Activated CD4-positive, alpha-beta T cell treated with anti-CD3 and anti-CD28 coated beads, Interleukin-10, Interleukin-2, amounts not matched to agents 100 ng/mL and 50 ng/mL, durations not matched to agents 16 hours and 8 hours (primary cell): ENCODE data around the gene NUP93.

Experiments
- DNase-seq: peaks from one replicate; pipeline ENCODE4 v3.0.0-alpha.2; 2020

NUP93 gene

DNA sequence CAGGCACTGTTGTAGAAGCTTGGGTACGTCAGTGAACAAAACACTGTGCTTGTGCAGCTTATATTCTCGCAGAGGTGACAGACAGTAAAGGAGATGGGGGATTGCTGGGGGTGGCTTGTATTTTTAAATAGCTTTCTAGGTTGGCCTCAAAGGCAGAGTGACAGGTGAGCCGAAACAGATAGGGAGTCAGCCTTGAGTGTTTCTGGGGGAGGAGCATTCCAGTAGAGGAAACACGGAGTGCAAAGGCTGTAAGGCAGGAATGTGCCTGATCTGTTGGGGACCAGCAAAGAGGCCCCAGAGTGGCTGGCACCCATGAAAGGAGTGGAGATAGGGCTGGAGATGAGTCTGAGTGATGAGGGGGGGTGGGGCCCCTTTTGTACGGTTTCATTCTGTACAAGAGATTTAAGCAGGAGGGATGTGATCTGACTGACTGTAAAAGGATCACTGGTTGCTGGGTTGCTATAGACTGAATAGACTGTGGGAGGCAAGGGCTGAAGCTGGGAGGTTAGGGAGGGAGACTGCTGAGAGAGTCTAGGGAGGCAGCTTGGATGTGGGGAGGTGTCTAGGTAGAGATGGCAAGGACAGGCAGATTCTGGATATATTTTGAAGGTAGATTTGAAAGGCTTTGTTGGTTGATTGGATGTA is 15.2 kb downstream of the NUP93 start:
- DNase-seq, result no peak

DNA sequence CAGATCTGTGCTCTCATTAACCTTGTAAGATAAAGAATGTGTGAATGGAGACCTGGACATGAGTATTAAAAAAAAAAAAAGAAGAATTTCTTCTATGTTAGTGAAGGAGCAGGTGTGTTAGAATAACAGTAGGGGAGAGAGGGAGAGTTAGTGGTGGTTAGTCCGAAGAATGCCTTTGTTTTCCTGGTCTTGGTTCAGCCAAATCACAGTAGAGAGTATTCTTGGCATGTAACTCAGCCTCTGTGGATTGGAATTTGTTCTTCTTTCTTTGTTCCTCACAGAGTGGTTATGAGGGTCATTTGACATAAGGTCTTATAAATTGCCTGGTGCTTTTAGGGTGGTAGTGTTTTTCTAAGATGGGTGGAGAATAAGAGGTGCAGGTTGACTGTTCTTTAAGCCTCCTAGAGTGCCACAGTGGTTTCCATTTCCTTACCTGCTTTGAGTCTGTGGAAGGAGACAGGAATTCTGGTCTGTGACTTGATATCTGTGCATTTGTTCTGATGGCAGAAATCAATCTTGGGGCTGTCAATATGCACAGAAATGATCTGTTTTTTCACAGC is 17.6 kb downstream of the NUP93 start:
- DNase-seq, result no peak

DNA sequence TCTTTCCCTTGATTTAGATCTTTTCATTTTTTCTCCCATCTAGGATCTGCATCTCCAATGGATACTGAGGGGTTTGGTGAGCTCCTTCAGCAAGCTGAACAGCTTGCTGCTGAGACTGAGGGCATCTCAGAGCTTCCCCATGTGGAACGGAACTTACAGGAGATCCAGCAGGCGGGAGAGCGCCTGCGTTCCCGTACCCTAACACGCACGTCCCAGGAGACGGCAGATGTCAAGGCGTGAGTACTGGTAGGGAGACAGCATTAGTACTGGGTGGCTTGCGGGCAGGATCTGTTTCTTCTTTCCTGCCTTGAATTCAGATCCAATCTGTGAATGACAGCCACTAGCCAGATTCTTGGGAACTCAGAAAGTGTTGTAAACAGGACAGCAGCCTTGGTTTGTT is 18.3 kb downstream of the NUP93 start:
- no peak for DNase-seq

DNA sequence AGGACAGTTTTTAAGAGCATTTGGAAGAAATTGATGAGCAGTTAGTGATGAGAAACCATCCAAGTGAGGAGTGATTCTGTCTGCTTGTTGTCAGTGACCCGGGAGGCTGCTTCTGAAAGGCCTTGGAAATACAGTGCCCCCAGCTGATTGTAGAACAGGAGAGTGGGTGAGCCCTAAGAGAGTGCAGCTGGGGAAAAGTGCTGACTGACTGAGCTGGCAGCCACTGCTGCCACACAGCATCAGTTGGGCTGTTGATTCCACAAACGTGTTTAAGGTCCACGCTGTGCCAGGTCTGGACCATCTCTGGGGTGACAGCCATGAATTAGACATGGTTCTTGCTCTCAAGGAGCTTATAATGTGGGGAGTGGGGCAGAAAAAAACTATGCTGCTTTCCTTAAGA is 18.9 kb downstream of the NUP93 start:
- no peak for DNase-seq

DNA sequence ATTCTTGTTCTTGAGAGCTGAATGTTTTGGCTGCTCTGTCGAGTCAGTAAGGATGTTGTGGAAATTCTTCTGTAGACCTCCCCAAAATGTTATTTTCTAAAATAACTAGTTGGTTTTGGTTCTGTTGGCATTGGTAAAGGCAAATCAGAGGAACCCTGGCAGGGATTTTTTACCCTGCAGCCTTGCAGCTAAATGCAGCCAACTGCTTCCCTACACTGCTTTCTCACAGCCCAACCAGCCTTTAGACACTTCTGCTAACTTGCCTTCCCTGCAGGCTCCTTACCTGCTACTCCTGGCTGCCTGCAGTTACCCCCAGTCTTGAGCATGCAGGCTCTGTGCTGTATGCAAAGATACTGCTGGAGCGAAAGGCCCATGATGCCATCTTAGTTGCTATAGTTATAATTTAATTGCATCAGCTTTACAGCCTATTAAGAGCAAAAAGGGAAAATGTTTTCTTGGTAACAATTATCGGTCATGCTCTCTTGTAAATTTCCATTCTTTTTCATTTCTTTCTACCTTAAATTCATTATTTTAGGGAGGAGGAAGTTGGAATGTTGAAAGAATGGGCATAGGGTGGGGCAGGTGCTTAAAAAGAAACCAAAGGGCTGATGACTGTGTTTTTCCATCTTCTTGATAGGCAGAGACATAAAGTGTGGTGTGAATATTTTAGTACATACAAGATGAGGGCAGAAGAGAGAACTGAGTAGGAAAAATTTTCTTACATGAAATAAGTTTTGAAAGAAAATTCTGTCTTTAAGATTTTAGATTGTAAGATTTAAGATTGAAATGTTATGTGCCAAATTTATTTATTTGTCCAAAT is 20.0 kb downstream of the NUP93 start:
- no peak for DNase-seq

DNA sequence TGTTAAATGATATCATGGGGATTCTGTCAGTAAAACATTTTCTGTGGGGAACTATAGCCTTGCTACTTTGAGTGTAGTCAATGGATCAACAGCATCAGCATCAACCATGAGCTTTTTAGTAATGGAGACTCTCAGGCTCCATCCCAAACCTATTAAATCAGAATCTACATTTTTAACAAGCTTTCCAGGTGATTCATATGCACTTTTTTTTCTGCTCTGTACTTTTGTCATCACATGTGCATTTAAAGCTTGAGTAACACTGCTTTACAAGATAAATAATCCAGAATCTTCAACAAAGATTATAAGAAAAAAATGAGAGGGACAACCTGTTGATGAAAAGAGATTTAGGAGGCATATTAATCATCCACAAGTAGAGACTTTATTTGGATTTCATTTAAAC is 23.5 kb downstream of the NUP93 start:
- DNase-seq, result no peak

DNA sequence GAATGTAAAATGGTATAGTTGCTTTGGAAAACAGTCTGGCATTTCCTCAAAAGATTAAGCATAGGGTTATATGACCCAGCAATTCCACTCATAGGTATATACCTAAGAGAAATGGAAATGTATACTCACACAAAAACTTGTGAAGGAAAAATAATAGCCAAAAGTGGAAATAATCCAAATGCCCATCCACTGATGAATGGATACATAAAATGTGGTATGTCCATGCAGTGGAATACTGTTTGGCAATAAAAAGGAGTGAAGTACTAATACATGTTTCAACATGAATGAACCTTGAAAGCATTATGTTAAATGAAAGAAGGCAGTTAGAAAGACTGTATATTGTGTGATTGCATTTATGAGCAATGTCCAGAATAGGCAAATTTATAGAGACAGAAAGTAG is 25.1 kb downstream of the NUP93 start:
- DNase-seq, result no peak

DNA sequence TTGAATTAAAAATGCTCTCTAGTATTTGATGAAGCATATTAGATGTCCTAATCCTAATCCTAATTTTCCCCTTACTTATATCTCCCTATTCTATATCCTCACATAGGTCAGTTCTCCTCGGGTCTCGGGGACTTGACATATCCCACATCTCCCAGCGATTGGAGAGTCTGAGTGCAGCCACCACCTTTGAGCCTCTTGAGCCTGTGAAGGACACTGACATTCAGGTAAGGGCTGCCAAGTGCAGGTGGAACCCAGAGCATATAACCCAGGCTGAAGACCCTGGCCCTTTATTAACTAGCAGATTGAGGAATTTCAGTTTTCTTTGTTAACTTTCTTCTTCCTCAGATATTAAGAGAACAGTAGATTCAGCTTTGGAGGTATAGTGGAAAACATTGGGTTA is 28.5 kb downstream of the NUP93 start:
- DNase-seq, result no peak

DNA sequence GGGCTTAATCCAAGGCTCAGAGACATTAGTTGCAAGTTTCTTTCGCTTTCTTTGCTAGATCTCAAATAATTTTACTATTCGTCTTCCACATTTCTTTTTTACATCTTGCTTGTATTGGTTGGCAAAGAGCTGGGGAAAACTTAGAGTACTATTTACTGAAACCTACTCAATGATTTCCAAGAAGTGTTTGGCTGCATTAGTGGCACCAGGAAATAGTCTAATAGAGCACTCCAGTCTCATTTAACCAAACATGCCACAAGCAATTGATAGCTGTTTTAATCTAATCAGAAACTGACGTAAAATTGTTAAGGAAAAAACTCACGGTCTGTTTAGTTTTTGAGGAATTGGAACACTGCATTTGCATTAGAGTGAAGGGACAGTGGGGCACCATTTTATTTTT is 29.0 kb downstream of the NUP93 start:
- DNase-seq, result no peak

DNA sequence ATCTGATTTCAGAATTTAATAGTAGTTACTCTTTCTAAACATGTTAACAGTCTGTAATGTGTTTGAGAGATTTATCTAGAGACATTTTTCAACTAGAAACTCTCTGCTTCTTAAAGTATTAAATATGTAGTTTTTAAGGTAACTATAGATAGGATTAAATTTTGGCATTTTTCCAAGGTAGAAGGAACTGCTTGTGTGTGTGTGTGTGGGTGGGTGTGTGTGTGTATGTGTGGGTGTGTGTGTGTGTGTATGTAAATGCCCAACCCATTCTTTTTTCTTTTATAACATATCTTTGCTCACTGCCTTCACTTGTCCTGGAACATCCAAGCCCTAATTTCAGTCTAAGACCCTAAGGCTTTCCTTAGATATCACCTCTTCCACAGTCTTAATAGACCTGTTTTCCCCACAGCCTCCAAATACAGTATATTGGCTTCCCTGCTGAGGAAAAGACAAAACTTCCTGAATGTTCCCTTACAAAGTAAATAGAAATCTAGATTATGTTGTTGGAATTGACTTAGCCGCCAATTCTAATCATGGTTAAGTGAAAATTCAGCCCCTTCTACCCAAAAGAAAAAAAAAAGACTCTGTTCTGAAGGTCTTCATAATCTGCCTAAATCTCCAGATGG is 33.5 kb downstream of the NUP93 start:
- DNase-seq, result no peak

DNA sequence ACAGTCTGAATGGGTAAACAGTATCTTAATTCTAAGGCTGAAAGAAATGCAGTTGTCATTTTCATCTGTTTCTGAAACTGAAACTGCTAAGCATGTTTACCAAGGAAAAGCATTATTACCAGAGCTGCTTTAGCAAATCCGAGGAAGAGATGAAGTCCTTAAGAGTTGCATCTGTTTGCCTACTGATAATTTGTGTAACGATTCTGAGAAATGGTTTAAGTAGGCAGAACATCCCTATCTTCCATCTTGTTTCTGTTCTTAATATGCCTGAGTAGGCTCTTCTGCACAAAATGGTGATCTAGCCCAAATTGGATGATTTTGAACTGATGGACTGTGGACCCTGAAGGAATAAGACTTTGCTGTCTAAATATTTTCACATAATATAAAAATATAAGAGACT is 34.9 kb downstream of the NUP93 start:
- peak; percentile 6 for DNase-seq

DNA sequence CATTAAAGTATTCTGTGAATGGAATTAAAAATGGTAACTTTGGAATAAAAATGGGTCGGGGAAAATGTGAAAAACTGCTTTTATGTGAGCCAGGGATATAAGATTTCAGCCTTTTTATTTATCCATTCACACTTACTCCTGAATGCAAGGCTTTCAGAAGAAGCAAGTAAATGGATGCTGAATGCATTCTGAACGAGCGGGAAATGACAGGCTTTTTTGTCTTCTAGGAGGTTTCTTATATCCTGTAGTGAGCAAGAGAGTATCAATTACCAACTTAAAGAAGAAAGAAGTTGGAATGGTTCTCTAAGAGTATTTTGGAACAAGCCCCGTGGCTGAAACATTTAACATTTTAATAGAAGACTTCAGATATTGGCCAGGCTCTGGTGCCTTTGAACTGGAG is 36.0 kb downstream of the NUP93 start:
- DNase-seq, result no peak

DNA sequence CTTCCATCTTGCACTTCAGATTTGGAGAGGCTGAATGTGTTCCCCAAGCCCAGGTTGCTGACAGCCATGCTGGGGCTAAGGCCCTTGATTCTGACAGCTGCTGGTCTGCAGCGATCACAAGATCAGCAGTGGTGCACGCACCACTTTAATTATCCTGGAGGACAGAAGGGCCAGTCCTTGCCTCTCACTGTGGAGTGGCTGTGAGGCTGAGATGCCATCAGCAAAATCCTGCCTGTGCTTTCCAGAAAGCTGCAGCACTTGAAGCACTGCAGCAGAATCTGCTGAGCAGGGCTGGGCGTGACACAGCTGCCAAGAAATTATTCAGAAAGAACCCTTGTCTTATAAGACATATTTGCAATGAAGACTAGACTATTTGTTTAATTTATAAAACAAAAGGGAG is 37.1 kb downstream of the NUP93 start:
- no peak for DNase-seq

DNA sequence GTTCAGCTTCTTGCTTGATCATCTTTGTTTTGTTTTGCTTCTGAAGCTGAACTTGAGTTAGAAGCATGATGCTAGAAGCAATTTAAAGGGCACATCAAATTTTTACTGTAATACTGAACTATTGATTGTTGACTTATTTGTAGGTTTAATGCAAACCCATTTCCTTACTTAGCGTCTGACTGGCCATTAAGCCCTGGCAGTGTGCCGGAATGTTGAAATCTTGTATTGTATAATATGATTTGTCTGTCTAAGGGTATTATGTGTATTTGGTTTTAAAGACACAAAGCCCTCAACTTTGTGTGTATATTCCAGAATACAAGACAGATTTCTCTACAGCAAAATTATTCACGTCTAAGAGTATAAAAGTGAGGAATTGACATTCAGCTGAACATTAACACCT is 39.7 kb downstream of the NUP93 start:
- DNase-seq, result no peak

DNA sequence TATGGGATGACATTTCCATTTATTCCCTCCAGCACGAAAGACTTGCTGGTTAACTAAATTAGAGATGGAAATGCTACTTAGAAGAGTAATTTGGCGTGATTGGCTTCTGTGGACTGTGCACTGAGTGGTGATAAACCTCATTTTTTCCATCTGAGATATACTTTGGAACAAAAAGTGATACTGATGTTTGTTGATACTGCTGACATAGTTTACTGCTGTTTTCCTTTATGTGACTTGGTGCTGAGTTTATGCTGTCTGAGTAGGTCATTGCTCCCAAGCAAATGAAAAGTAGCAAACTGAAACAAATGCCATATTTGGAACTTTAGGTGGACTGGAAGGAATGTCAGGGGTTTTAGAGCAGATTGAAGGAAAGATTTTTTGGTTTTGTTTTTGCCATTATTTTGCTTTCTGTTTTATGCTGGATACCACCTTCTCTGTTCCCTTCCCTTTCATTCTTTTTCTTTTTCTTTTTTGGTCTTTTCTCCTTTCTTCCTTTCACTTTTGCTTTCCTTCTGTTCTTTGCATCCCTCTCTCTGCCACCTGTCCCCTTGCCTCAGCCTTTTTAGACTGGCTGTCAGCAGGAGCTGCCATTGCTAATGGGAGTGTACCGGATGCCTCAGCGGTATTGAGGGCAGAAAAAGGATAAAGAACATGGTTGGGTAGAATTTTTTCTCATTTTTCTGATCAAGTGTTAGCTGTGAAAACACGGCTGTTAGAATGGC is 41.8 kb downstream of the NUP93 start:
- no peak for DNase-seq

DNA sequence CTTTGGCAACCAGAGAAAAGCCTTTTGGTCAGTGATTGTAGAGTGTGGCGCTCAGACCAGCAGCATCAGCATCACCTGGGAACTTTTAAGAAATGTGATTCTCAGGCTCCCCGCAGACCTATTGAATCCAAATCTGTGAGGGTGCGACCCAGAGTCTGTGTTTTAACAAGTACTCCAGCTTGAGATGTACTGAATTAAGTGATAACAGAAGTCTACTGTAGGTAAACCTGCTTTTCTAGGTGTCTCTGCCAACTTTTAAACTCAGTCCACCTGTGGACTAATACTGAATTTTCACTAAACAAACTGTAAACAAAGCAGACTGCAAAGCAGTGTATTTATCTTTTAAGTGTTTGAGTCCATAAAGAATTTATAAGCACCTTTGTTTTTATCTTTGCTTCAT is 43.6 kb downstream of the NUP93 start:
- no peak for DNase-seq

DNA sequence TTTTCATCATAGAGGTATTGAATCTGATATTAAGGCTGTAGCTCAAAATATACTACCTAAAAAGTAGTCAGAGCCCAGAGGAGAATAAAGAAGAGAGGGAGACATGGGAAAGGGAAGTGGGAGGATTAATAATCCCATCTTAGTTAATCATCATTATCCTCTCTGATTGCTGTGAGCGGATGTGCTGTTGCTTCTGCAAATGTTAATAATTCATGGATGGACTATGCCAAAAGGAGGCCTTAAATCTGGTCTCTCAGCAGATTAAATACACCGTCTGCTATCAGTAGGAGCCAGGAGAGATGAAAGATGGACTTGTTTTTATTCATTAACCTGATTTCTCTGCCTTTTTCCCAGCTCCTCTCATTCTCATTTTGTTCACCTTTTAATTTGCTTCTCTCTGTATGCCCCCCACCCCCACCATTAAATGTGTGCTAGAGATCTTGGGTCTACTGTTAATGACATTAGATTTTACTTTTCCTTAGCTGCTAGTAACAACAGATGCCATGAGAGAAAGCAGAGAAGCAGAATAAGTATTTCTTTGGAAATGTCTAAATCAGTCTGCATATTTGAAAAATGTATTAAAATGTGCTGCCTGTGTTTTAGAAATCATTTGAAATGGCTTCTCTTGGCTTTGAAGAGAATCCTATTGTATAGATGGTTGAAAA is 44.2 kb downstream of the NUP93 start:
- DNase-seq, result no peak

DNA sequence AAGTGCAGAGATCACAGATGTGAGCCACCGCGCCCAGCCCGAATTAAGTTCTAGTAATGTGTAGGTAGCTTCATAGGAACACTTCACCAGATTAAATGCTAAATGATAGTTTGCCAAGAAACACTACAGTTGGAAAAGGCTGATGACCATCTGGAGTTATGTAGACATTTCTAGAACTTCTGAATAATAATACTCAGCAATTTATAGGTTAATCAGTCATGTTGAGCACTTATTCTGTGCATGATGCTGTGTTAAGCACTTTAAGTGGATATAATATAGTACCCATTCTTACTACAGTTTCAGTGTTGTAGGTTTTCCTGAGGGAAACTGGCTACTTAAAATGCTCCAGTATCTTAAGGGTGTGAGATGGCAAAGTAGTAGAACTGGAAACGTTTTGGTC is 45.2 kb downstream of the NUP93 start:
- DNase-seq, result no peak

DNA sequence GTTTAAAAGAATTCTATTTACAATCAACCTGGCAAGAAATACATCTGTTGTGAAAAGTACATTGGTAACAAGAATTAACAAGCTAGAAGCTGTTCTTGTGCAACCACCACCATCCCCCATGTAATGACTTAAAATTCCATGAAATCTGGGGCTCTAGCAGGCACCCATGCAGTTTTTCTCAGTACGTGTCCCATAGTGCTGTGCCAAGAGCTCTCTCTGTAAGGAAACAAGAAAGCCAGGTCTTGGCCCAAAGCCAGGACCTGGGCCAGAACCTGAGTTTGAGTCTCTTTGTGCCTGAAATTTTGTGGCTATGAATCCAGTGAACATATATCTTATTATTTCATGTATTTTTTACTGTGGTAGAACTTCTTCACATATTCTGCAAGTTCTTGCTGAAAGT is 46.6 kb downstream of the NUP93 start:
- no peak for DNase-seq

DNA sequence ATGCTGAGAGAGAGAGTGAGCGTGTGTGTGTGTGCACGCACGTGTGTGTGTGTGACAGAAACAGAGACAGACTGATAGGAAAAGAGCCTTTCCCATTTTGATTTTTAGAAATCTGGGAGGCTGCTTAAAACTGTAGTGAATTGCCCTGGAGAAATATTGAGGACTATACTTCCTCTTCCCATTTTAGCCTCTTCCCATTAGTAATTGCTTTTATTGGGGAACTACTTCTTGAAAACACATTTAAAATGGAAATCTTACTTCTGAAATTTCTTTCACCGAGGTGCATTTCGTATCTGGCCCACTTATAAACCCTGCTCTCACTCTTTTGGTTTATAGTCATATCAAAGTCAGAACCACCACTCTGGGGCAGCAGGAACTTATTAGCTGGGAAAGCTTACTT is 47.1 kb downstream of the NUP93 start:
- DNase-seq, result no peak

DNA sequence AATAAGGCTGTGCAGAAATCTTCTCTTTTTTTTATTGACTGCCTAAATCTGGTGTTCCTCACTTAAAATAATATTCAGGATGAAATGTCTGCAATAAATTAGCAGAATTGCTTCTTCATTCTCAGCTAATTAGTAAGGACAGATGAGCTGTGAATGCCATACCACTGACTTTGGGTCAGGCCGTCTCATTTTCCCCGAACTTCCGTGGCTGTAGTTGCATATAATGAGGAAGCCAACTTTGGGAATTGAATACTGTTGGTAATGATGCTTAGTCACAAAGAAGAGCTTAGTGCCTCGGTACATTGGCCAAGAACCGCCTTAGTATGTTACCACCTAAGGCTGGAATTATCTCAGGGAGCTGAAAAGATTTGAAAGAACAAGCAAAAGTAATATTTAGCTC is 47.6 kb downstream of the NUP93 start:
- DNase-seq, result no peak

DNA sequence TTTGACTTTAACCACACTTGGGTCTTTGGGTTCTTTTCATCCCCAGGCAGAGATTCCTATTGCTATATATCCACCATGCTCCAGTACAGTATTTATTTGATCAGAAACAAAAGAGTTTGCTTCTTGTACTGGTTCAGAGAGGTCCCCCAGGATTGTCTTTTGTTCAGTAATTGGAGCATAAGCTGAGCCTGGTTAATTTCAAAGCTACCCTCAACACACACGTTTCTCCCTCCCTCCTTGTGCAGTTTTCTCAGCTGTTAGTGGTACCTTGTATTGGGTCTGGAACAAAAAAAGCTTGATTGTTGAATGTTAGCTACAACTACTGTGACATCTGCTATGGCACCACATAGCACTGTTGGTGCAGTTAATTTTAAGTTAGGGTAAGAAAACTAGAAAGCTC is 50.0 kb downstream of the NUP93 start:
- DNase-seq, result no peak

DNA sequence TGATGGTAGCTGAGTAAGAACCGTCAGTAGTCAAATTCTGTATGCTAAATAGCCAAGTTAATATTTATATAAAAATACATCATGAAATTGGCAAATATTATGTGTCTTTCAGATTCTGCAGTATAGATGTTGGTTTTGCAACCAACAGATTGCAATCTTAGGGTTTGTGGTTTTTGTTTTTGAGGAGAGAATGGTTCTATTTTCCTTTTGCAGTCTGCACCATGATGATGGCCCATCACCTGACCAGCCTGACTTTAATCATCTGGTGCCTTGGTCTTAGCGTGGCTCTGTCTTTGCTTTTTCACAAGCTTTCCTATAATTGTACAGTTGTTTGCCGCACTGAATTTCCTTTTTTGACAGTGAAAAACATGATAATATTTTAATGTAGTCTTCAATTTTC is 50.7 kb downstream of the NUP93 start:
- peak; percentile 37 for DNase-seq
